Endothelial cell of umbilical vein (primary cell): Measurements from ENCODE around the gene C15orf62. TPM values are rescaled to one million over a fixed set of nuclear protein-coding genes. Genes with fewer than 3 reads are reported as not detected.

Experiments
- BruUV-seq: library from RNA; stranded (reverse); fragments of 400-500 nt; replicated peaks from 2 replicates; lab custom pipeline; 2021; lab: Mats Ljungman, UMichigan
- CTCF ChIA-PET: fragments of 300-600, 350-600 bp; sonication (Branson Sonifier 250); formaldehyde crosslinking; loops from one replicate; lab custom pipeline; 2021; ENCODE audit warnings: antibody characterized with exemption, inconsistent platforms; lab: Charles Lee
- POLR2A ChIA-PET: fragments of 300-600, 350-600 bp; sonication (Branson Sonifier 250); formaldehyde crosslinking; loops from one replicate; lab custom pipeline; 2021; ENCODE audit warnings: antibody characterized with exemption, inconsistent platforms; lab: Charles Lee
- DNase-seq: peaks from one replicate; pipeline ENCODE4 v3.0.0-alpha.2; 2011; ENCODE audit warnings: low read depth, low spot score
- FAIRE-seq: peaks from 2 replicates; lab custom pipeline; 2011; peaks lifted over from hg19 to GRCh38; lab: Jason Lieb, UNC
- H2AFZ ChIP-seq: 2 replicates; pipeline ENCODE4 v1.6.0; 2012; ENCODE audit warnings: low read depth, low read length, control low read depth, inconsistent platforms
- H3K27ac ChIP-seq: 2 replicates; pipeline ENCODE4 v1.5.1; 2011; ENCODE audit warnings: low read depth, mild to moderate bottlenecking, control low read depth, low read length, moderate library complexity; ENCODE audit not compliant: insufficient read depth
- H3K27me3 ChIP-seq, 2 experiments: 2 replicates each; pipeline versions ENCODE4 v1.6.0 to v1.6.1; 2011; ENCODE audit warnings: low read length in 2 of 2, mixed read lengths in 1 of 2; ENCODE audit not compliant: control insufficient read depth in 2 of 2, insufficient read depth in 2 of 2
- H3K36me3 ChIP-seq, 2 experiments: 2 replicates in 1 of 2; 3 replicates in 1 of 2; pipeline ENCODE4 v1.5.1; 2011; ENCODE audit warnings: low read length in 2 of 2, mild to moderate bottlenecking in 1 of 2, moderate library complexity in 1 of 2; ENCODE audit not compliant: control insufficient read depth in 2 of 2, insufficient read depth in 2 of 2; ENCODE audit errors: extremely low read depth in 1 of 2
- H3K4me1 ChIP-seq: 3 replicates; pipeline ENCODE4 v1.5.1; 2011; ENCODE audit warnings: mild to moderate bottlenecking, low read length; ENCODE audit not compliant: control insufficient read depth, insufficient read depth; ENCODE audit errors: extremely low read depth
- H3K4me2 ChIP-seq: 2 replicates; pipeline ENCODE4 v1.6.1; 2011; ENCODE audit warnings: low read length, control low read depth, mixed read lengths; ENCODE audit not compliant: insufficient read depth
- H3K4me3 ChIP-seq, 3 experiments: fragments of 200-600 bp in 1 of 3; sonication (generic), shearing (Covaris generic) in 1 of 3; replicated peaks in 1 of 3; 2 replicates each; pipeline ENCODE4 v1.5.1; 2011 to 2016; ENCODE audit warnings: control low read depth in 3 of 3, low read length in 3 of 3, mild to moderate bottlenecking in 2 of 3, inconsistent platforms in 1 of 3, low read depth in 1 of 3, moderate library complexity in 1 of 3; ENCODE audit not compliant: insufficient read depth in 1 of 3
- H3K79me2 ChIP-seq: 2 replicates; pipeline ENCODE4 v1.6.0; 2012; ENCODE audit warnings: low read length, inconsistent platforms; ENCODE audit not compliant: control insufficient read depth, insufficient read depth
- H3K9ac ChIP-seq: replicated peaks from 2 replicates; pipeline ENCODE3; 2011; ENCODE audit warnings: low read length, control low read depth; ENCODE audit not compliant: insufficient read depth; ENCODE audit errors: extremely low read depth
- H3K9me1 ChIP-seq: replicated peaks from 3 replicates; pipeline ENCODE4 v1.6.0; 2011; ENCODE audit warnings: mild to moderate bottlenecking, low read length; ENCODE audit not compliant: control insufficient read depth, insufficient read depth; ENCODE audit errors: extremely low read depth
- H3K9me3 ChIP-seq: replicated peaks from 2 replicates; pipeline ENCODE4 v1.5.1; 2012; ENCODE audit warnings: low read length, inconsistent platforms; ENCODE audit not compliant: control insufficient read depth, insufficient read depth
- H4K20me1 ChIP-seq: replicated peaks from 2 replicates; pipeline ENCODE3; 2011; ENCODE audit warnings: mild to moderate bottlenecking, low read length; ENCODE audit not compliant: control insufficient read depth, insufficient read depth; ENCODE audit errors: extremely low read depth
- CTCF ChIP-seq, 2 donors: IDR thresholded peaks; 1 replicate in 1 of 2; 2 replicates in 1 of 2; pipeline ENCODE4 v1.5.1; 2011; ENCODE audit warnings: low read length in 2 of 2, mild to moderate bottlenecking in 2 of 2, moderate library complexity in 2 of 2, control low read depth in 1 of 2, inconsistent platforms in 1 of 2, low read depth in 1 of 2; ENCODE audit not compliant: insufficient read depth in 1 of 2; ENCODE audit errors: extremely low read depth in 1 of 2
- EZH2 ChIP-seq: IDR thresholded peaks from 2 replicates; pipeline ENCODE4 v1.6.1; 2012; ENCODE audit warnings: borderline replicate concordance, low read depth, mild to moderate bottlenecking, moderate library complexity, low read length, inconsistent platforms; ENCODE audit not compliant: severe bottlenecking
- FOS ChIP-seq: IDR thresholded peaks from 2 replicates; pipeline ENCODE4 v1.6.1; 2011; ENCODE audit warnings: mild to moderate bottlenecking, low read length, moderate library complexity, borderline replicate concordance; ENCODE audit not compliant: insufficient read depth
- GATA2 ChIP-seq: IDR thresholded peaks from 2 replicates; pipeline ENCODE4 v1.7.0; 2011; ENCODE audit warnings: low read depth, mild to moderate bottlenecking, moderate library complexity, mixed read lengths, low read length; ENCODE audit not compliant: insufficient read length, insufficient read depth
- JUN ChIP-seq: IDR thresholded peaks from 2 replicates; pipeline ENCODE4 v1.6.1; 2011; ENCODE audit warnings: borderline replicate concordance, low read depth; ENCODE audit not compliant: insufficient read length, insufficient read depth
- MAX ChIP-seq: IDR thresholded peaks from 2 replicates; pipeline ENCODE4 v1.6.1; 2011; ENCODE audit not compliant: insufficient read depth, insufficient read length
- MYC ChIP-seq: IDR thresholded peaks from one replicate; pipeline ENCODE4 v1.6.1; 2011; ENCODE audit warnings: mild to moderate bottlenecking, low read depth, low read length
- POLR2A ChIP-seq: IDR thresholded peaks from 2 replicates; pipeline ENCODE4 v1.6.1; 2012; ENCODE audit warnings: low read depth, mild to moderate bottlenecking, control low read depth, low read length
- POLR2AphosphoS5 ChIP-seq: IDR thresholded peaks from 2 replicates; pipeline ENCODE4 v1.6.1; 2012; ENCODE audit warnings: low read depth, mild to moderate bottlenecking, control low read depth, low read length, moderate library complexity; ENCODE audit not compliant: insufficient read depth
- dilution Hi-C: fragments of 300-500 bp; cut with MboI; formaldehyde crosslinking; loops from one replicate; pipeline ENCODE4 v1.15.0; 2019; ENCODE audit warnings: low sequenced_read_pairs; ENCODE audit not compliant: extremely low pct_ligation_motif_present
- intact Hi-C: fragments of 100-400 bp; cut with micrococcal nuclease; formaldehyde crosslinking; loops from one replicate; pipeline ENCODE4 v1.10.0; 2022
- polyA plus RNA-seq, 4 experiments: library from polyadenylated mRNA; depleted of rRNA in 3 of 4; stranded (reverse) in 3 of 4; unstranded in 1 of 4; fragments of >200 nt; gene quantifications; 2 replicates each; pipeline versions ENCODE4 v1.2.1 to v1.2.3, GENCODE V29; 2011 to 2012; ENCODE audit warnings: missing spikeins in 1 of 4
- total RNA-seq: library from RNA; stranded (reverse); gene quantifications from 2 replicates; pipeline ENCODE4 v1.2.3, GENCODE V29; 2021

The C15orf62 gene
- total and polyA plus RNA-seq, 2 donors (not counting 3 experiments of a cell fraction or from before 2014, with no cell fraction given) = 0.12 to 0.38 TPM

GRCh38 chr15:40762919-40763800 lies 6.6 kb upstream of the C15orf62 start:
- Histone ChIP-seq H3K9ac (peak overlapping the region; percentile 16), H4K20me1 (no peaks in the 10 kb centered on the region), H3K4me3 (peak overlapping the region in 2 of 3 experiments; percentile 25 to 32), H3K4me2 (peak overlapping the region; percentile 54), H3K27ac (no peak overlapping the region), H3K36me3 (no peaks in the 10 kb centered on the region), H3K27me3 (no peaks in the 10 kb centered on the region), H3K79me2 (no peaks in the 10 kb centered on the region), H2AFZ (peak overlapping the region; percentile 81), H3K4me1 (peaks cover 22% of the 10 kb centered on the region), H3K9me3 (no peaks in the 10 kb centered on the region), H3K9me1 (no peaks in the 10 kb centered on the region)
- DNase-seq = peak; percentile 63
- intact Hi-C loops (loop anchor here (1.0 kb wide), 1 partner anchor 8 kb away; the partner anchor contains the start of gene RMDN3), dilution Hi-C loops (no loop called here)
- peak; percentile 88 for FAIRE-seq
- ChIA-PET CTCF (interaction anchor here (1.1 to 2.2 kb wide), 6 partner anchors 12 to 96 kb away, joined by 3 to 8 read pairs (median 8); no protein-coding TSS in a partner anchor), POLR2A (no interaction called here)
- BruUV-seq = TSS peak; percentile 25
- TF ChIP-seq MAX (no peak), POLR2A (no peak), JUN (no peak), FOS (no peak), MYC (no peak), POLR2AphosphoS5 (no peak), CTCF (IDR thresholded peaks at IDR 0.05; ENCODE audit: extremely low read depth in 1 of 2, insufficient read depth in 1 of 2, low read depth in 1 of 2, low read length in 2 of 2) (no peak), EZH2 (no peak), GATA2 (no peak)
